ENCODE measurements around the gene SMPD3. TPM values are rescaled to one million over a fixed set of nuclear protein-coding genes. Genes with fewer than 3 reads are reported as not detected.

Gene SMPD3
- total RNA-seq, 2 donors from 2014 or later, result 1.3 to 2.2 TPM

DNA sequence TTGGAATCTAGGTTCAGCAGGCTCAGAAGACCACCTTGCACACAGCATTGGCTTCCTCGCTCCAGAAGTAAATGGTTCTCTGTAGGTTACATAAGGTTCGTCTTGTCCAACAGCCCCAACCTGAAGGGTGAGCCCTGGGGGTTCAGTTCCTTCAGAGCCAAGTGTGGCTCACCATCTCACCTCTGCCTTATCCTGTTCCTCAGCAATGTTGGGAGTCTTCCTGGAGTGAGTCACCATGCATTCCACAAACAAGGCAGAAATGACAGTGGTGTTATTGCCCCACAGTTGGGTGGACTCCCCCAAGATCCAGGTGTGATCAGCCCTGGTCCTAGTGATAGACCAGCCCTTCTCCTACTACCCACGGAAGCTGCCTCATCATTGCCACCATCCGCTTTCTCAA lies 26.8 kb upstream of the SMPD3 start:
- ATAC-seq (no peak), DNase-seq (no peak)
- intact Hi-C loops (cut with DNase I), result no loop called here

DNA sequence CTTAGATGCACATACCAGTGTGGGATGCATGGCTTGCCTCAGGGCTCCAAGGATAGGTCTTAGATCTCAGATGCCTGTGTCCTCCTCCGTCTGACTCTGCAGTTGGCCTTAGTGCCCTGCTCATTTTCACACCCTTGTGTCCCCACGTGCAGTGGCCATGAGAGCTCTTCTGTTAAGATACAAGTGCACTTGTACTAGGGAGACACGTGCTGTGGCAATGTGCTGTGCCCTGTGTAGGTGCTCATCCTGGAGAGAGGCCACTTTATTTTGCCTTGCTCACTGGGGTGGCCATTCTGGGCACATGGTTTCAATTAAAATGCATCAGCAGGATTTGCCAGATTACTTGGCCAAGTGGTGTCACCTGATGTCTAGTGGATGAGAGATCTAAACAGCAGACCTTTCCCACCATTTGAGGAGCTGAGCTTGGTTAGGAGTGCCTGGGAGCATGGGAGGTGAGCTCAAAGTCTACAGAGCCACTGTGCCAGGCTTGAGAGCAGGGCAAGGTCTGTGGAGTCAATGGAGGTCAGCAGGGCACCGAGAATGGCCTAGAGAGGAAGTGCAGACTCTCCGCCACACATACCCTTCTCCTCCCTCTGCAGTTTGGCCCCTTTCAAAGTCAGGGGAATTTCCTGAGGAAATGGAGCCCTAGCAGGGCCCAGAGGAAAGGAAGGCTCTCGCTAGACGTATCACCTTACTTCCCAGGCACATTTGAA lies 25.2 kb upstream of the SMPD3 start:
- intact Hi-C loops (cut with DNase I), result no loop called here
- DNase-seq, result no peak
- peak; percentile 12 to 27 for ATAC-seq

DNA sequence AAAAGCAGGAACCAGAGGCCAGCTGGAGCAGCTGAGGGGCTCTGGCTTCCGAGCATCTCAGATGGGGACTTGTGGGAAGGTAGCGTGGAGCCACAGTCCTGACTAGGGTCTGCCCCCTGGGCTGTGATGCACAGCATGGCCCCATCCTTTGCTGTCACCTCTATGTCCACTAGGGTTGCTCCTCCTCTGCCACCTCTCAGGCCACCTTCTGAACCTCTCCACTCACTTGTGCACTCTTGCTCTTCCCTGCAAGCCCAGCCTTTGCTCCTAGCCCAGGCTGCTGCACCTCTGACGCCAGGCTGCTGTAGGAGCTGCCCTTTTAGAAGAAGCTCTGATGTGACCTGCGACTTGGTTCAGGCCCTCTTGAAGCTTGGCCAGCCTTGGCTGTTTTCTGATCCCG lies 24.3 kb upstream of the SMPD3 start:
- DNase-seq (no peak), ATAC-seq (no peak)
- intact Hi-C loops (cut with DNase I), result no loop called here

DNA sequence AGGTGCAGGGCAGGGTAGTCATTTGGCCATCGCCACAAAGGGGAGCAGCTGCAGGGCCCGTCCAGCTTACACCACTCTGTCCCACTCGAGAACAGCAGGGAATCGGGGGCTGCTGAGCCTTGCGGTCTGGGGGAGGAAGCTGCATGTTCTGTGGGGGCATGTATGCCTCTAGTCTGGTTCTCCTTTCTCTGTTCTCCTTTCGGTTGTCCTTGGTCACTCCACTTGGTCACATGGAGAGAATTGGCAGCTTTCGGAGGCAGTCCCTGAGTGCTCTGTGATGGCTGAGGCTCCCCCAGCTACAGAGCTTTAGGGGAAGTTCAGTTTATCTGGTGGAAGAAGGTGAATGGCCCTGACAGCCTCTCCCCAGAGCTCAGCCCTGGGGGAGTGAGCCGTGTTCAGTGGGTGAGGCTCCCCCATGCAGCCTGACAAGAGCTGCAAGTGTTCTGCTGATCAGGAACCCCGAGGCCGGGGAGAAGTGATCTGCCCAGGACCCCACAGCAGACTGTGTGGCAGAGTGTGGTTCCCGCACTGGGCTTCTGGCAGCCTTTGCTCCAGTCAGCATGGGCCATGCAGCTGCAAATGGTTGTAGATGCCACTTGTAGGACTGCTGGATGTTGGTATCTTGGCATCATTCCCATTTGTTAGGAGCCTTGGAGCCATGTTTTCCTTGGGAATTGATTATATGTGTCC lies 22.3 kb upstream of the SMPD3 start:
- DNase-seq (no peak), ATAC-seq (peak; percentile 80 to 85)
- intact Hi-C loops (cut with DNase I), result no loop called here

DNA sequence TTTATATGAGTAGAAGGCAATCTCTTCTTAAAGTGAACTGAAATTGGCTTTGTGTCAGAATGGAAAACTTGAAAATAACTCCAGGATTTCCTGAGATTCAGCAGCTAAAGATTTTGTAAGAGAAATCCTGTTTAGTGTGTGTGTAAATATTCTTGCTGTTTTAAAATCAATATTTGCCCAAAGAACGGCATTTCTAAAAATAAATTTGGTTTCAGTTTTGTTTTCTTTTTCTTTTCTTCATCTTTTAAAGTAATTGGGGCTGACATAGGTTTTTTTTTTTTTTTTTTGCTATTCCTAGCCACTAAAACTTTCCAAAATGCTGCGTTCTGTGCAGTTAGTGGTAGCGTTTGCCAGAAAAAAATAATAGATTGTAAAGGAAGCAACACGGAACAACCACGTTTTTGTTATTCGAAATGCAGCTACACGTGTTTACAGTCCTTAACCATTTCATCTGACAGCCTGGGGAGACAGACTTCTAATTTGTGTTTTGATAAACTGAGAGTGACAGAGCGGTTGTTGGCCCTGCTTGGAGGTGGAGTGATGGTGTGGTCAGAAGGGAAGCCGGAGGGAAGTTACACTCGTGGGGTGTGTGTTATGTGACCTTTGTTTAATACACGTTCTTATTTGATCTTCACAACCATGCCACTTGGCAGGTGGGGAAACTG lies 21.6 kb upstream of the SMPD3 start:
- peak; percentile 16 to 50 for ATAC-seq
- DNase-seq, result no peak
- intact Hi-C loops (cut with DNase I), result no loop called here

DNA sequence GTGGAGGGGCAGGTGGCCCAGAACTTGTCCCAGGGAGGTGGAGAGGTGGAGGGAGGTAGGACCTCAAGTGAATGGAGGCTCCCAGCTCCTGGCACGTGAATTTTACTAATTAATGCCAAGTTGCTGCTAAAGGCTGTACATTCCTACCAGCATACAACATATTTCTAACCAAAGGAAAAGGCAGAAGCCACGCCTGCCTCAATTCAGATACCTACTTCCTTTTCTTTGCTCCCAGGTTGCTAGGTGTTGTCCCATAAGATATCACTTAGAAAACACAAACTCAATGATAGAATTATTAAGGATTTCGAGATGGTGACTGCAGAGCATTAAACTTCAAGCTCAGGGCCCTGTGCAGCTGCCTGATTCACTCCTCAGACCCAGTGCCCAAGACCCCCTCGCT lies 20.5 kb upstream of the SMPD3 start:
- DNase-seq (no peak), ATAC-seq (no peak)
- intact Hi-C loops (cut with DNase I), result no loop called here

DNA sequence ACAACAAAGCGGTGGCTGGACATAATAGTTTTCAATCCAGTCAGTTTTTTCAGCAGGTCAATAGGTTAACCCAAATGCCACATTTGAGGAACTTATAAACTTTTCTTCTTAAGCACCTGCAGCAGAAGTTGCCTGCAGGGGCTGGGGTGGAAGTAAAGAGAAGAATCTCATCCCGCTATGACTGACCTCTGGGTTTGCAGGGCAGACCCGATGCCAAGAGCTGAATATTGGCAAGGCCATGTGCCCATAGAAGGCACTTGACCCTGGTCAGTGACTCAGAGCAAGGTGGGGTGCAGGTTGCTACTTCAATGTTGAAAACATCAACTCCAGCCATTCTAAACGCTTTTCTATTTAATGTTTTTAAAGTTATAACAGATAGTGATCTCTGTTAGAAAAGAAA lies 17.9 kb upstream of the SMPD3 start:
- intact Hi-C loops (cut with DNase I), result no loop called here
- DNase-seq (no peak), ATAC-seq (no peak)

DNA sequence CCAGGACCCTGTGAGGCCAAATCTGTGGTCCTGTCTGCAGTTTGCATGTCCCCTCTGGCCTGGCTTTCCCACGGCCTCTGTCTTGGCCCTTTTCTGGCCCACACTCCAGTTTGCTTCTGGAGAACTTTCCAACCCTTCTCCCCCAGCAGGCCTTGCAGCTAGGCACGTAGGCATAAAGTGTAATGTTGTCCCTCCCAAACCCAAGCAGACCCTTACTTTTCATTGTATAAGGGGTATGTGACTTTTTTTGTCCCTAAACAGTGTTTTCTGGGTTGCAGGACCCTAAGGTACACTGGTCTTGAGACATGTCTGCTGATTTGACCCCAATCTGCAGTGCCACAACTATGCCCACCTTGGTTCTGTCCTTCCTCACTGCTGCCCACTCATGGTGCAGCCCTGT lies 15.6 kb upstream of the SMPD3 start:
- DNase-seq (no peak), ATAC-seq (no peak)
- intact Hi-C loops (cut with DNase I), result no loop called here

DNA sequence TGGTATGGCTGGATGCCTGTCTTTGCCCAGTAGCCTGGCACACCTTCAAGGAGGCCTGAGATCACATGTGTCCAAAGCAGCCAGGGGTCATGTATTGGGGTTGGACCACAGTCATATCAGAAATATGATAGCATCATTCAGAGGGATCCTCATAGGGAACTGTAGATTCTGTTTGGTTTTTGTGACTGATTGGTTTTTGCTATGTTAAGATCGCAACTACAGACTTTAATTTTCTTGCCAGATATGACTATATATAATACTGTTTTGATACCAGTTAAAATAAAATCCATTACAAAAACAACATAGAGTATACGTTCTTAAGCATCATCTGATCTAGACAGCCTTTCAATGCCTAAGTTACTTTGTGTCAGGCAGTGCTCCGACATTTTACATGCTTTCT lies 11.8 kb upstream of the SMPD3 start:
- no peak for DNase-seq
- ATAC-seq, result no peak
- intact Hi-C loops (cut with DNase I), result no loop called here

DNA sequence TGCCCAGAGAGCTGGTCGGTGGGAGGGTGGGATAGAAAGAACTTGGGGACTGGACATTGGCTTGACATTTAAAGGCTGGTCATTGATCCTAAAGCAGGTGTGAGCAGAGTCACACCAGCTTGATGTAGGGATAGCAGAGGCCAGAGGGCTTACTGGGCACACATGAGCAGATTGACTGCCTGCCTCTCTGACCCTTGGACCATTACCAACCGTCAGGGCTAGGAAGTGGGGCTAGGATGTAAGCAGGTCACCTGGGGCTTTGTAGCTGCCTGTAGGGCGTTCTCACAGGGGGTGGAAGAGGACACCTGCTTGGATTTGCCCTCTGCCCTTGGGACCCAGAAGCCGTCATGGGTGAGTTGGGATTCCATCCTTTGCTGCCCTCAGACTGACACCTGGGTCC lies 11.1 kb upstream of the SMPD3 start:
- intact Hi-C loops (cut with DNase I), result no loop called here
- ATAC-seq (no peak), DNase-seq (no peak)

DNA sequence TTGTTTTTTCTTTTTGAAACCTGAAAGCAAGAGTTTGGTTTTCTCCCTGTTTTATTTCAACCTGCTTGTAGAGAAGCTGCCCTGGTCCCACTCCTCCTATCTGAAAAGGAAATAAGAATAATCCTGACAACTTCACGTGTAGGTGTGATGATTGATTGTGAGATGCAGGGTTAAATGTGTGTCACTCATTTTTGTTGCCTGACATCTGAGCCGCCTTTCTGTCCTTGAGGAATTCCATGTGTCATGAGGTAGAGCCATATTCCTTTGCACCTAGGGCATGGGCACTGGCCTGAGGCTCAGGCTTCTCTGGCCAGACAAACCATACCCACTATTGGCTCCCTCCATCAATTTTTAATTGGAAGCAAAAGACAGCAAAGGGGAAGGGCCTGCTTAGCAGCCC lies 10.2 kb upstream of the SMPD3 start:
- intact Hi-C loops (cut with DNase I), result no loop called here
- ATAC-seq (no peak), DNase-seq (no peak)

DNA sequence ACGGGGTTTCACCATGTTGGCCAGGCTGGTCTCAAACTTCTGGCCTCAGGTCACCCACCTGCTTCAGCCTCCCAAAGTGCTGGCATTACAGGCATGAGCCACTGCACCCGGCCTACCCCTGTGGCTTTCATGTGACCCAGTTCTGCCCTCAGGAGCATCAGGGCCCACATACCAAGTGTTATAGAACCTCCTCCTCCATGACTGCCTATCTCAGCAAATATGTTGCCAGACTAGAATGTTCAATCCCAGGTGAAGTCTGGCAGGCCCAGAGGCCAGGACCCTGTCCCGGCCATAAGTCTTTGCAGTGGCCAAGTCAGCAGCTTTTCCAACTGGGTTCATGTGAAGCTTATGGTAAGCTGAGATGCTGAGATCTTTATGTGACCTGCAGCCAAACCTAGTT lies 9.8 kb upstream of the SMPD3 start:
- intact Hi-C loops (cut with DNase I), result no loop called here
- DNase-seq, result no peak
- no peak for ATAC-seq

DNA sequence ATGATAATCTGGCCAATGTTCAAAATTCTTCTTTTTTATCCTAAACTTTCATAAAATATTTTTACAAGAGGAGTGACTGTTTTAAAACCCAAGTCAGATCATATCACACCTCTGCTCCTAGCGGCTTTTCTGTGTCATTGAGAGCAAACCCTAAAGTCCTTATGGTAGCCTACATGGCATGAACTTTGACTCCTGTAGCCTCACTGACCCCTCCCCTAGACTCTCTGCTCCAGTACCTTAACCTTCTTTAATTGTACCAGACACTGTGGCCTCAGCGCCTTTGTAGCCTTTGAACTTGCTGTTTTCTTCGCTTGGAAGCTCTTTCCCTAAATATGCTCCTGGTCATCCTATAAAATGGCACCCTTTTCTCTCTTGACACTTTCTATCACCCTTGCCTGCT lies 7.3 kb upstream of the SMPD3 start:
- DNase-seq (no peak), ATAC-seq (no peak)
- intact Hi-C loops (cut with DNase I), result no loop called here

DNA sequence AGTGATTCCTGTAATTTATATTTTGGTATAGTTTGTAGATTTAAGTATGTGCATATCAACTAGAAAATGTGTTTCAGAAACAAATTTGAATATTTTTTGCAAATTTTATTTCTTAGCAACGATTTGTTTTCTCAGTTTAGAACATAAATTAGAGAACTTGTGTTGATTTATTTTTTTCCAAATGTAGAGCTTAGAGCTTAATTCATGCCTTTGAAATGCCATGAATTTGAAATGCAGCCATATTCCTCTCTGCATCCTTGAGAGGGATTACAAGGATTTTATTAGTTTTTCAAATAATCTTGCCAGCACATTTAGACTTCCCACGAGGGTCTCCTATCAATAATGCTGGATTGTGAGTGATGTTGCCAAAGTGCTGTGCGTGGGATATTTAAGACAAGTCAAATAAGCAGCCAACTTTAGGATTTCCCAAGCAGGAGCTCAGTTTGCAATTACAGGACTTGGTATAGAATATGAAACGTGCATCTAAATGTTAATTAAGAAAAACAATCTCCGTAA lies 6.7 kb upstream of the SMPD3 start:
- intact Hi-C loops (cut with DNase I), result no loop called here
- DNase-seq (no peak), ATAC-seq (no peak)

DNA sequence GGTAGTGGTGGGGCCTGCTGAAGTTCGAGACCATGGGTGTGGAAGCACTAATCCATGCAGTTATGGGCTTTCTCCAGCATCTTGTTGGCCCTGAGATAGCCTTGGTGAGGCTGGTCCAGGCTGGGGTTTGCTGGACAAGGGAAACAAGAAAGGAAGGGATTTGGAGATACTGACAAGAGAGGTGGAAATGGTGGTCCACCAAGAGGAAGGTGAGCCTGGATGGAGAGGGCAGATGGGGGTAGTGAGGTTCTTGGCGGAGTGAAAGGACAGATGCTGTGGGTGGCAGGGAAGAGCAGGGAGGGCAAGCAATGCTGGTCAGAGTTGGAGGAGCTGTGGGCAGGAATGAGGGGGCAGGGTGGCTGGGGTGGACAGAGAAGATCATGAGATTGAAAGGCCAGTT lies 5.5 kb upstream of the SMPD3 start:
- intact Hi-C loops (cut with DNase I), result no loop called here
- ATAC-seq (no peak), DNase-seq (no peak)

DNA sequence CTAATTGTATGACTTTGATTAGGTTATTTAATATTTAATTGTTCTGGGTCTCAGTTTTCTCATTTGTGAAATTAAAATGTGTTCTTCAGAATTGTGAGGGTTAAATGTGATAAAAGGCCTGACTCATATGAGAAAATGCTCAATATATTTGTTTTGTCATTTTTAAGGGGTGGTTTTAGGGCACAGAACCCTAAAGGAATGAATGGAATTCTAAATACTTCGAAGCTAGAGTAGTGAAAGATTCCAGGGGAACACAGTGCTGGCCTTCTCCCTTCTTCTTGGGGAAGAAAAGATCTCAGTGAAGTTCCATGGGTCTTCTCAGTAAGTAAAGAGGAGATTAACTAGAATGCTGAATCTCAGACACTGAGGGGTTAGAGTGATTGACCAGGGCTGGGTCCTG lies 3.9 kb upstream of the SMPD3 start:
- ATAC-seq (no peak), DNase-seq (no peak)
- intact Hi-C loops (cut with DNase I), result no loop called here

DNA sequence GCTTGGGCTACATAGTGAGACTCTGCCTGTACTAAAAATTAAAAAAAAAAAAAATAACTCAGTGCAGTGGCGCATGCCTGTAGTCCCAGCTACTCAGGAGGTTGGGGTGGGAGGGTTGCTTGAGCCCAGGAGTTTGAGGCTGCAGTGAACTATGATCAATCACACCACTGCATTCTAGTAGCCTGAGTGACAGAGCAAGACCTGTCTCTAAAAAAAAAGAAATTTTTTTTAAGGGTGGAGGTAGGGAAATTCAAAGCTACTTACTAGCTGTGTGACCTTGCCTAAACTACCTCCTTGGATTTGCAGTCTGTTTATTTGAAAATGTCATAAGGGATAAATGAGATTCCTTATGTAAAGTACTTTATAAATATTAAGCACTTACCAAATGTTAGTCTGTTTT lies 3.4 kb upstream of the SMPD3 start:
- intact Hi-C loops (cut with DNase I), result no loop called here
- ATAC-seq, result no peak
- no peak for DNase-seq

DNA sequence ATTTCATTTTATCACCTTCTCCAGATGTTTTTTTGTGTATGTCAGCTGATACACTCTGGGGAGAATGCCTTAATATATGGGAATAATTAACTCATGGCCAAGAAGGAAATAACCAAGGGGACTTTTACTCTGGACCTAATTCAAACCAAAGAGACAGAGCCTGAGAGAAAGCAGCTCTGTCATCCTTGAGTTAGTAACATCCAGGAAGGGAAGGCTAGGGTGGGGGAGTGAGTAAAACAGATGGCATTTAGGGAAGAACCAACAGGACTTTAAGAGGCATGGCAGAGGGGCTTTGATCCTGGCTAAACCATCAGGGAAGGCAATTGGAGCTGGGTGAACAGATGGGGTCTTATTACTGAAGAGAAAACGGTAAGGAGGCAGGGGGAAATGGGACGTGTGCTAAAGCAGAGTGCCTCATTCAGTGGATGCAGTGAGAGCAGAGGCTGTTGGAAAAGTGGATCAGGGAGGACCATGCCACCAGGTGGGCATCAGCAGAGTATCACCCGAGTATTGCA lies 2.5 kb upstream of the SMPD3 start:
- DNase-seq, result no peak
- no peak for ATAC-seq
- intact Hi-C loops (cut with DNase I), result no loop called here

DNA sequence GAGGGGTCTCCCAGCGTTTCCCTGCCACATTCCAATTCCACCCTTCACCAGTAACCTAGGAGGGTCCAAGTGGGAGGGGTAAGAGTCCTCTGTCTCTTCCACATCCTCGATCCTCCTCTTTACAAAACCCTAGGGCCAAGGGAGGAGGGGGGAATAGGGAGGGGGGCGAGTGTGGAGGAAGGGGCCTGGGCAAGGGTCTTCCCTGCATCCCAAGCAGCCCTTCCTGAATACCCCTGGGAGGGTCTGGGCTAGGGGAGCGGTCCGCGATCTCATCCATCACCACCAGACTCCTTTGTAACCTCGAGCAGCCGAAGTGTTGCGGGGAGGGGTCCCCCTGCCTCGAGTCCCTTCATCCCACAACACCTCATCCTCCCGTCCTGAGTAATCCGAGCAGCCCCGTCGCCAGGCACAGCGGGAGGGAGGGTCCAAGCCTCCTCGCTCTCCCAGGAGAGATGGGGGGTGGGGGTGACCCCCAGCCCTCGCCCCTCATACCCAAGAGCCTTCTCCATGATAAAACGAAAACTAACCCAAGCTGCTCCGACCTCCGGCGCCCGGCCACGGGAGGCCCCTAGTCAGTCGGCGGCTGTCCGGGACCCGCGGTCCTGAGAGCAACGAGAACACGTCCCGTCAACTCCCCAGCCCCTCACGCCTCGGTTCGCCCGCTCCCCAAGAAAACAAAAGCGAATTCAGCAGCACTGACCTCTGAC lies 502 bp downstream of the SMPD3 start:
- intact Hi-C loops (cut with DNase I), result no loop called here
- DNase-seq (no peak), ATAC-seq (peak; percentile 5 to 28)

Data from left cardiac atrium (tissue), 4 donors.